Mesendoderm (in vitro differentiated cells): Measurements from ENCODE around the gene ANTXR1.
"Not testable (repeated sequence)": the region's sequence is repeated elsewhere in the genome, so short reads cannot be mapped to it uniquely, and the experiment has no call there.

Experiments used
- DNase-seq: peaks from one replicate; pipeline ENCODE4 v3.0.0; 2013
- H2AK5ac ChIP-seq: 2 replicates; pipeline ENCODE4 v1.6.1; 2013; ENCODE audit warnings: low read length, inconsistent platforms
- H2BK120ac ChIP-seq: 2 replicates; pipeline ENCODE4 v1.6.1; 2013; ENCODE audit warnings: low read depth, mild to moderate bottlenecking, low read length, moderate library complexity, mixed read lengths
- H2BK15ac ChIP-seq: replicated peaks from 2 replicates; pipeline ENCODE4 v1.6.1; 2013; ENCODE audit warnings: low read depth, mild to moderate bottlenecking, moderate library complexity
- H2BK5ac ChIP-seq: 2 replicates; pipeline ENCODE4 v1.6.1; 2013; ENCODE audit warnings: low read length, inconsistent platforms
- H3K18ac ChIP-seq: 2 replicates; pipeline ENCODE4 v1.6.1; 2013; ENCODE audit warnings: mild to moderate bottlenecking, low read length, mixed read lengths
- H3K23ac ChIP-seq: one replicate; pipeline ENCODE4 v1.6.1; 2013; ENCODE audit warnings: low read length
- H3K27ac ChIP-seq: 2 replicates; pipeline ENCODE4 v1.5.1; 2013; ENCODE audit warnings: low read depth, mild to moderate bottlenecking, inconsistent platforms, low read length, moderate library complexity
- H3K27me3 ChIP-seq: 2 replicates; pipeline ENCODE4 v1.6.1; 2013; ENCODE audit warnings: low read length, control low read depth, mild to moderate bottlenecking, inconsistent platforms; ENCODE audit not compliant: insufficient read depth, poor library complexity
- H3K36me3 ChIP-seq: 2 replicates; pipeline ENCODE4 v1.6.1; 2013; ENCODE audit warnings: low read length, inconsistent platforms; ENCODE audit not compliant: control insufficient read depth, insufficient read depth
- H3K4ac ChIP-seq: one replicate; pipeline ENCODE4 v1.6.1; 2013; ENCODE audit warnings: low read depth, mild to moderate bottlenecking, low read length, moderate library complexity
- H3K4me1 ChIP-seq: 2 replicates; pipeline ENCODE4 v1.6.1; 2013; ENCODE audit warnings: low read depth, low read length, inconsistent platforms; ENCODE audit not compliant: control insufficient read depth
- H3K4me2 ChIP-seq: 2 replicates; pipeline ENCODE4 v1.6.1; 2013; ENCODE audit warnings: low read length
- H3K4me3 ChIP-seq: 2 replicates; pipeline ENCODE4 v1.5.1; 2013; ENCODE audit warnings: mild to moderate bottlenecking, low read length
- H3K56ac ChIP-seq: one replicate; pipeline ENCODE4 v1.6.1; 2013; ENCODE audit warnings: low read length
- H3K79me1 ChIP-seq: 2 replicates; pipeline ENCODE4 v1.6.1; 2013; ENCODE audit warnings: low read length, inconsistent platforms
- H3K79me2 ChIP-seq: 2 replicates; pipeline ENCODE4 v1.6.1; 2013; ENCODE audit warnings: mild to moderate bottlenecking, low read length; ENCODE audit not compliant: control insufficient read depth, insufficient read depth
- H3K9ac ChIP-seq: 2 replicates; pipeline ENCODE4 v1.6.1; 2013; ENCODE audit warnings: low read length, inconsistent platforms
- H4K5ac ChIP-seq: one replicate; pipeline ENCODE4 v1.6.1; 2013; ENCODE audit warnings: low read length
- H4K8ac ChIP-seq: one replicate; pipeline ENCODE4 v1.6.1; 2013; ENCODE audit warnings: low read depth, mild to moderate bottlenecking, control low read depth, low read length, moderate library complexity
- WGBS: extraction: QIAGEN DNeasy Blood & Tissue Kit; methylation state at CpG from one replicate; pipeline ENCODE4 v1.1.7; 2013; ENCODE audit warnings: low lambda C conversion rate, missing lambda C conversion rate; ENCODE audit not compliant: insufficient coverage; ENCODE audit errors: extremely low coverage; 5-methylcytosine and 5-hydroxymethylcytosine counted together

Gene ANTXR1

DNA sequence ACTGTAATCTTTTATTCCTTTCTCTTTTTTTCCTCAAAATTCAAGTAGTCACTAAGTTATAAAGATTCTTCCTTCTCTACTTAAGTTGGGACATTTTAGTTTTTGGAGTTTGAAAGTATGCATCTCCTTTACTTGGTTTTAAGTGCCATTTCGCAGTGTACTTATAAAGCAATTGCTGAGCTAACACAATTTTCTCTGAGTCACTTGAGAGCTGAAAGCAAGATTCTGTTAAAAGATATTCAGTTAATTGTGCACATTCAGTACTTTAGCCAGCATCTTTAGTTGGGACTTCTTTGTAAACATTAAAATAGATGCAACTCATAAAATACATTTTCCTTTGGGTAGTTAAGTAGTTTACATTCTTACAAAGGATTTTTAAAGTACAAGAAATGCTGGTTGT, 238.0 kb downstream of the ANTXR1 start:
- no CpG with 5 or more reads among the region's 1 CpG for WGBS
- Histone ChIP-seq H3K4ac (no peak overlapping the region), H3K23ac (no peak overlapping the region), H2BK15ac (no peak overlapping the region), H2BK120ac (no peak overlapping the region), H3K18ac (no peak overlapping the region), H3K27me3 (no peaks in the 10 kb centered on the region), H2AK5ac (no peak overlapping the region), H3K79me2 (no peaks in the 10 kb centered on the region), H4K8ac (no peak overlapping the region), H3K36me3 (no peaks in the 10 kb centered on the region), H4K5ac (no peak overlapping the region), H3K27ac (no peak overlapping the region), H3K79me1 (no peaks in the 10 kb centered on the region), H3K4me1 (no peaks in the 10 kb centered on the region), H2BK5ac (no peak overlapping the region), H3K4me3 (no peak overlapping the region), H3K9ac (no peak overlapping the region), H3K56ac (no peak overlapping the region), H3K4me2 (no peak overlapping the region)
- no peak for DNase-seq

- no peak overlapping the region for H3K9ac ChIP-seq
- no peaks in the 10 kb centered on the region for H3K79me2 ChIP-seq
- no CpG with 5 or more reads among the region's 2 CpGs for WGBS
- no peak overlapping the region for H4K5ac ChIP-seq
- H3K79me1 ChIP-seq: no peaks in the 10 kb centered on the region
- no peaks in the 10 kb centered on the region for H3K4me1 ChIP-seq
- no peaks in the 10 kb centered on the region for H3K27me3 ChIP-seq
- no peak overlapping the region for H3K4ac ChIP-seq
- DNase-seq: no peak
- no peak overlapping the region for H3K23ac ChIP-seq
- no peaks in the 10 kb centered on the region for H3K36me3 ChIP-seq
- H2BK5ac ChIP-seq: no peak overlapping the region
- H3K18ac ChIP-seq: no peak overlapping the region
- H4K8ac ChIP-seq: no peak overlapping the region
- H3K56ac ChIP-seq: no peak overlapping the region
- no peak overlapping the region for H2AK5ac ChIP-seq
- H2BK15ac ChIP-seq: no peak overlapping the region
- no peak overlapping the region for H3K4me3 ChIP-seq
- no peak overlapping the region for H3K4me2 ChIP-seq
- H2BK120ac ChIP-seq: no peak overlapping the region
- H3K27ac ChIP-seq: no peak overlapping the region
These were observed 239.0 kb downstream of the ANTXR1 start for GRCh38 chr2:69251943-69252342.

- H3K27ac ChIP-seq: no peak overlapping the region
- no peak overlapping the region for H4K5ac ChIP-seq
These were observed 240.1 kb downstream of the ANTXR1 start for GRCh38 chr2:69253112-69253511.

GRCh38 chr2:69253611-69254301, 240.8 kb downstream of the ANTXR1 start:
- H2BK120ac ChIP-seq: no peak overlapping the region
- no peak overlapping the region for H2BK15ac ChIP-seq
- H3K56ac ChIP-seq: no peak overlapping the region
- no peak overlapping the region for H3K4me3 ChIP-seq
- no peaks in the 10 kb centered on the region for H3K36me3 ChIP-seq
- no peak overlapping the region for H4K8ac ChIP-seq
- no peak overlapping the region for H3K27ac ChIP-seq
- H3K79me1 ChIP-seq: no peaks in the 10 kb centered on the region
- H3K18ac ChIP-seq: no peak overlapping the region
- no peaks in the 10 kb centered on the region for H3K4me1 ChIP-seq
- H2BK5ac ChIP-seq: no peak overlapping the region
- H4K5ac ChIP-seq: no peak overlapping the region
- H3K27me3 ChIP-seq: no peaks in the 10 kb centered on the region
- no peak overlapping the region for H2AK5ac ChIP-seq
- no peaks in the 10 kb centered on the region for H3K79me2 ChIP-seq
- no peak for DNase-seq
- H3K9ac ChIP-seq: no peak overlapping the region
- H3K23ac ChIP-seq: no peak overlapping the region
- no peak overlapping the region for H3K4ac ChIP-seq
- no peak overlapping the region for H3K4me2 ChIP-seq
- no CpG with 5 or more reads among the region's 8 CpGs for WGBS

More at GRCh38 chr2:69253112-69253511, 240.1 kb downstream of the ANTXR1 start:
- Histone ChIP-seq H4K8ac (no peak overlapping the region), H3K9ac (no peak overlapping the region), H3K23ac (no peak overlapping the region), H3K18ac (no peak overlapping the region), H3K4me3 (no peak overlapping the region), H3K36me3 (no peaks in the 10 kb centered on the region), H3K27me3 (no peaks in the 10 kb centered on the region), H3K79me2 (no peaks in the 10 kb centered on the region), H2AK5ac (no peak overlapping the region), H3K4me1 (no peaks in the 10 kb centered on the region), H3K4ac (no peak overlapping the region), H3K79me1 (no peaks in the 10 kb centered on the region), H2BK15ac (no peak overlapping the region), H2BK5ac (no peak overlapping the region), H3K4me2 (no peak overlapping the region), H2BK120ac (no peak overlapping the region), H3K56ac (no peak overlapping the region)
- no CpG with 5 or more reads among the region's 2 CpGs for WGBS
- DNase-seq: no peak

- no peaks in the 10 kb centered on the region for H3K27me3 ChIP-seq
- no peak overlapping the region for H3K27ac ChIP-seq
- H3K4me3 ChIP-seq: no peak overlapping the region
- no CpG with 5 or more reads among the region's 3 CpGs for WGBS
- no peak overlapping the region for H3K18ac ChIP-seq
- no peaks in the 10 kb centered on the region for H3K4me1 ChIP-seq
- no peak overlapping the region for H3K4ac ChIP-seq
- no peak overlapping the region for H3K4me2 ChIP-seq
- no peaks in the 10 kb centered on the region for H3K36me3 ChIP-seq
- H3K23ac ChIP-seq: no peak overlapping the region
- H3K56ac ChIP-seq: no peak overlapping the region
- no peaks in the 10 kb centered on the region for H3K79me2 ChIP-seq
- no peak overlapping the region for H2BK120ac ChIP-seq
- no peak overlapping the region for H4K8ac ChIP-seq
- no peak overlapping the region for H4K5ac ChIP-seq
- no peaks in the 10 kb centered on the region for H3K79me1 ChIP-seq
- H2BK5ac ChIP-seq: no peak overlapping the region
- no peak overlapping the region for H2AK5ac ChIP-seq
- no peak for DNase-seq
- H3K9ac ChIP-seq: no peak overlapping the region
- no peak overlapping the region for H2BK15ac ChIP-seq
These were observed 242.8 kb downstream of the ANTXR1 start for GRCh38 chr2:69255760-69256159.

DNA sequence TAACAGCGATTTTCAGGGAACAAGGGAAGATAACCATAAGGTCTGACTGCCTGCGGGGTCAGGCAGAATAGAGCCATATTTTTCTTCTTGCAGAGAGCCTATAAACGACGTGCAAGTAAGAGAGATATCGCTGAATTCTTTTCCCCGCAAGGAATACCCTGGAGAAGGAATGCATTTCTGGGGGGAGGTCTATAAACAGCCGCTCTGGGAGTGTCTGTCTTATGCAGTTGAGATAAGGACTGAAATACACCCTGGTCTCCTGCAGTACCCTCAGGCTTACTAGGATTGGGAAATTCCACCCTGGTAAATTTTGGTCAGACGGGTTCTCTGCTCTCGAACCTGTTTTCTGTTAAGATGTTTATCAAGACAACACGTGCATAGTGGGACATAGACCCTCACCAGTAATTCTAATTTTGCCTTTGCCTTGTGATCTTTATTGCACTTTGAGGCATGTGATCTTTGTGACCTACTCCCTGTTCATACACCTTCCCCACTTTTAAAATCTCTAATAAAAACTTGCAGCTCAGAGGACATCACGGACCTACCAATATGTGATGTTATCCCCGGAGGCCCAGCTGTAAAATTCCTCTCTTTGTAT, 247.1 kb downstream of the ANTXR1 start:
- H2BK15ac ChIP-seq, H3K4ac ChIP-seq, H3K79me1 ChIP-seq, H3K4me2 ChIP-seq, H2BK120ac ChIP-seq, H3K56ac ChIP-seq, H2BK5ac ChIP-seq, H4K5ac ChIP-seq, H3K4me1 ChIP-seq, H3K79me2 ChIP-seq, H4K8ac ChIP-seq, H3K27ac ChIP-seq, H3K9ac ChIP-seq, H3K23ac ChIP-seq, H3K27me3 ChIP-seq, H3K4me3 ChIP-seq, H3K36me3 ChIP-seq, H2AK5ac ChIP-seq, H3K18ac ChIP-seq: not testable (repeated sequence)
- peak; percentile 27 for DNase-seq
- no CpG with 5 or more reads among the region's 12 CpGs for WGBS
